ENCODE data around the gene GYPC. TPM values are rescaled to one million over a fixed set of nuclear protein-coding genes. Genes with fewer than 3 reads are reported as not detected.

Gene GYPC
- total and polyA plus RNA-seq, 2 of the 4 experiments (the other 2 are of a cell fraction), result 53.4 to 96.3 TPM

DNA sequence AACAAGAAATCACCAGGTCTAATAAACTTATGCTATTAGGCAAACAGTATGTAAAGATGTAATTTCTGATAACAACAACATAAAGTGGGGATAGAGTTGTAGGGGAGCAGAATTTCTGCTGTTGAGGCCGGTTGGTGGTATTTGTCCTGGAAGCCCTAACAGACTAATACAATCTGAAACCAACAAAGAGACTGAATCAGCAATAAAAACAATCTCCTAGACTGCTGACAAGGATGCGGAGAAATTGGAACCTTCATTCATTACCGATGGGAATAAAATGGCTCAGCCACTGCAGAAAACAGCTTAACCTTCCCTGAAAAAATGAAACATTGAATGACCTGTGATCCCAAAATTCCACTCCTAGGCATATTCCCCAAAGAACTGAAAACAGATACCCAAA lies 88.7 kb downstream of the GYPC start:
- Histone ChIP-seq H2BK15ac (ENCODE audit: low read depth, low read length) (no peak overlapping the region), H3K56ac (ENCODE audit: extremely low read depth, insufficient read depth, low read length) (no peak overlapping the region), H3K4me2 (ENCODE audit: low read depth, low read length) (no peak overlapping the region), H3K27ac (ENCODE audit: insufficient read depth, low read length) (no peak overlapping the region), H3K18ac (ENCODE audit: low read depth, low read length) (no peak overlapping the region), H3K36me3 (ENCODE audit: control insufficient read depth, insufficient read depth, low read length) (no peaks in the 10 kb centered on the region), H3K4me1 (ENCODE audit: control insufficient read depth, insufficient read depth, low read length) (no peaks in the 10 kb centered on the region), H4K8ac (ENCODE audit: low read depth in 2 of 2, low read length in 2 of 2) (no peak overlapping the region), H3K79me1 (ENCODE audit: low read depth in 1 of 2, low read length in 2 of 2) (no peaks in the 10 kb centered on the region), H3K14ac (replicated peaks; ENCODE audit: low read depth, low read length) (no peak overlapping the region), H4K5ac (ENCODE audit: low read depth, low read length) (no peak overlapping the region), H4K91ac (ENCODE audit: insufficient read depth, low read depth, low read length) (no peak overlapping the region), H3K4me3 (ENCODE audit: insufficient read depth, low read depth, low read length) (no peak overlapping the region), H3K9ac (ENCODE audit: low read depth, low read length) (no peak overlapping the region), H3K27me3 (ENCODE audit: control insufficient read depth, insufficient read depth, low read length) (no peaks in the 10 kb centered on the region; the same call in 1 of the 2 replicates), H2BK20ac (ENCODE audit: low read depth, low read length) (no peak overlapping the region), H2BK5ac (ENCODE audit: low read depth, low read length, poor library complexity, severe bottlenecking) (no peak overlapping the region), H3K23ac (ENCODE audit: low read depth, low read length) (no peak overlapping the region), H3K4ac (ENCODE audit: low read depth, low read length) (no peak overlapping the region), H2AK9ac (replicated peaks; ENCODE audit: low read depth, low read length, poor library complexity) (no peak overlapping the region), H4K20me1 (ENCODE audit: insufficient read depth, low read length) (no peaks in the 10 kb centered on the region), H3K9me3 (ENCODE audit: control insufficient read depth, insufficient read depth, low read length) (no peaks in the 10 kb centered on the region), H3K9me1 (ENCODE audit: insufficient read depth, low read length) (no peaks in the 10 kb centered on the region), H2AFZ (replicated peaks; ENCODE audit: low read length, poor library complexity) (no peak overlapping the region), H2BK120ac (ENCODE audit: low read depth, low read length) (no peak overlapping the region), H2AK5ac (ENCODE audit: low read depth, low read length) (no peak overlapping the region)
- WGBS, 2 experiments (ENCODE audit: extremely low coverage in 2 of 2, insufficient read length in 1 of 2), result no CpG with 5 or more reads among the region's 3 CpGs
- ATAC-seq (ENCODE audit: low read depth) (no peak), DNase-seq (no peak)
- CTCF ChIA-PET, result no interaction called here
- TF ChIP-seq, protein P1, sequence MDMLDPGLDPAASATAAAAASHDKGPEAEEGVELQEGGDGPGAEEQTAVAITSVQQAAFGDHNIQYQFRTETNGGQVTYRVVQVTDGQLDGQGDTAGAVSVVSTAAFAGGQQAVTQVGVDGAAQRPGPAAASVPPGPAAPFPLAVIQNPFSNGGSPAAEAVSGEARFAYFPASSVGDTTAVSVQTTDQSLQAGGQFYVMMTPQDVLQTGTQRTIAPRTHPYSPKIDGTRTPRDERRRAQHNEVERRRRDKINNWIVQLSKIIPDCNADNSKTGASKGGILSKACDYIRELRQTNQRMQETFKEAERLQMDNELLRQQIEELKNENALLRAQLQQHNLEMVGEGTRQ (IDR thresholded peaks at IDR 0.05; ENCODE audit: low read depth, low read length), result no peak
- TF ChIP-seq POLR2A (IDR thresholded peaks at IDR 0.05; ENCODE audit: low read depth, low read length) (no peak), CHD1 (IDR thresholded peaks at IDR 0.05; ENCODE audit: low read depth, low read length) (no peak), SMC3 (IDR thresholded peaks at IDR 0.05; ENCODE audit: low read depth, low read length) (no peak), MAZ (IDR thresholded peaks at IDR 0.05; ENCODE audit: borderline replicate concordance, low read depth, low read length) (no peak), FOS (IDR thresholded peaks at IDR 0.05; ENCODE audit: low read depth, low read length) (no peak), MXI1 (IDR thresholded peaks at IDR 0.05; ENCODE audit: borderline replicate concordance, low read depth, low read length) (no peak), RAD21 (IDR thresholded peaks at IDR 0.05; ENCODE audit: low read length) (no peak), RFX5 (IDR thresholded peaks at IDR 0.05; ENCODE audit: low read depth, low read length) (no peak), BHLHE40 (IDR thresholded peaks at IDR 0.05; ENCODE audit: low read depth, low read length) (no peak), MAFK (IDR thresholded peaks at IDR 0.05; ENCODE audit: low read depth, low read length) (no peak), NFE2L2 (IDR thresholded peaks at IDR 0.05; ENCODE audit: low read depth, low read length) (no peak), CEBPB (IDR thresholded peaks at IDR 0.05; ENCODE audit: low read depth, low read length) (no peak), RCOR1 (IDR thresholded peaks at IDR 0.05; ENCODE audit: insufficient replicate concordance, low read length) (no peak)
- TF ChIP-seq, protein P2, sequence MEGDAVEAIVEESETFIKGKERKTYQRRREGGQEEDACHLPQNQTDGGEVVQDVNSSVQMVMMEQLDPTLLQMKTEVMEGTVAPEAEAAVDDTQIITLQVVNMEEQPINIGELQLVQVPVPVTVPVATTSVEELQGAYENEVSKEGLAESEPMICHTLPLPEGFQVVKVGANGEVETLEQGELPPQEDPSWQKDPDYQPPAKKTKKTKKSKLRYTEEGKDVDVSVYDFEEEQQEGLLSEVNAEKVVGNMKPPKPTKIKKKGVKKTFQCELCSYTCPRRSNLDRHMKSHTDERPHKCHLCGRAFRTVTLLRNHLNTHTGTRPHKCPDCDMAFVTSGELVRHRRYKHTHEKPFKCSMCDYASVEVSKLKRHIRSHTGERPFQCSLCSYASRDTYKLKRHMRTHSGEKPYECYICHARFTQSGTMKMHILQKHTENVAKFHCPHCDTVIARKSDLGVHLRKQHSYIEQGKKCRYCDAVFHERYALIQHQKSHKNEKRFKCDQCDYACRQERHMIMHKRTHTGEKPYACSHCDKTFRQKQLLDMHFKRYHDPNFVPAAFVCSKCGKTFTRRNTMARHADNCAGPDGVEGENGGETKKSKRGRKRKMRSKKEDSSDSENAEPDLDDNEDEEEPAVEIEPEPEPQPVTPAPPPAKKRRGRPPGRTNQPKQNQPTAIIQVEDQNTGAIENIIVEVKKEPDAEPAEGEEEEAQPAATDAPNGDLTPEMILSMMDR (conservative IDR thresholded peaks at IDR 0.05; ENCODE audit: low read depth, low read length), result no peak
- TF ChIP-seq, protein P3, sequence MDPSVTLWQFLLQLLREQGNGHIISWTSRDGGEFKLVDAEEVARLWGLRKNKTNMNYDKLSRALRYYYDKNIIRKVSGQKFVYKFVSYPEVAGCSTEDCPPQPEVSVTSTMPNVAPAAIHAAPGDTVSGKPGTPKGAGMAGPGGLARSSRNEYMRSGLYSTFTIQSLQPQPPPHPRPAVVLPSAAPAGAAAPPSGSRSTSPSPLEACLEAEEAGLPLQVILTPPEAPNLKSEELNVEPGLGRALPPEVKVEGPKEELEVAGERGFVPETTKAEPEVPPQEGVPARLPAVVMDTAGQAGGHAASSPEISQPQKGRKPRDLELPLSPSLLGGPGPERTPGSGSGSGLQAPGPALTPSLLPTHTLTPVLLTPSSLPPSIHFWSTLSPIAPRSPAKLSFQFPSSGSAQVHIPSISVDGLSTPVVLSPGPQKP (IDR thresholded peaks at IDR 0.05; ENCODE audit: borderline replicate concordance, low read depth, low read length), result no peak
- dilution Hi-C loops (cut with HindIII; ENCODE audit: low sequenced_read_pairs, unreplicated experiment), result no loop called here
- intact Hi-C loops (cut with micrococcal nuclease), result no loop called here
- POLR2A ChIA-PET (ENCODE audit: unreplicated experiment), result interaction anchor here (0.6 kb wide), 1 partner anchor 20 kb away, joined by 12 read pairs; no protein-coding TSS in a partner anchor
- in situ Hi-C loops (cut with MboI; ENCODE audit: low sequenced_read_pairs), result no loop called here
- no TSS peak for BruUV-seq (replicated peaks)
